COR-L47 (cell line): ENCODE measurements around the gene UBXN7.
"Not testable (repeated sequence)": the region's sequence is repeated elsewhere in the genome, so short reads cannot be mapped to it uniquely, and the experiment has no call there.

Experiments used
- DNase-seq: peaks from one replicate; lab custom pipeline; 2025; lab: John Stamatoyannopoulos, UW

UBXN7 gene

DNA sequence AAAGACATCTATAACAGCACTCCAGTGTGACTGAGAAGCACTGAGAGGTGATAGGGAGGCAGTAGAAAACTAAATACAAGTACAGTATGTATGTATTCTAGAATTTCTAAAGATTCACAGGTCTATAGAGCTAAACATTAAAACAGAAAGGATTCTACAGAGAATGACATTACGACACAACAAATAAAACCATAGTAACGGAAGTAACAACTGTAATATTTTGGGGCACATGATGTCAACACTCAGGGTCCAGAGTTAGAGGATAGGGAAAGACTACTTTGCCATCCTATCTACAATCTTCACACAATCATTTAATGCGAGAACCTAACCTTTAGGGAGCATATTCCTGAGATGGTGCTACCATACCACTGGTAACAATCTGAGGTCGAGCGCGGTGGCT, 13.6 kb downstream of the UBXN7 start:
- no peak for DNase-seq

DNA sequence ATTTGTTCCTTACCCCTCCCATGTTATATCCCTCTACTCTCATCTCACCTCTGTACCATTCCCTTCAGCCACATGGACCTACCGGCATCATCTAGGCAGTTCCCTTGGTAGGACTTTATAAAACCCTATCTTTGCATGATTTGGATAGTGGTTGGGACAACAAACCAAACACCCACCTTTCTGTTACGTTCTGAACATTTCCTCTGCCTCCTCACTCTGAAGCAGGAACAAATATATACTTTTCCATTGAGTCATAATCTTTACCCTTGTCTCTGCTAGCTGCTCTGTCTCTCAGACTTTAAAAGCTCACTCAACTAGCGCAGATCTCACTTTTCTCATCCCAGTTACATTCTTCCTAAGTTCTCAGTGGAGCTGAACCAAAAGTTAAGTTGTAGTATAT, 17.8 kb downstream of the UBXN7 start:
- no peak for DNase-seq

DNA sequence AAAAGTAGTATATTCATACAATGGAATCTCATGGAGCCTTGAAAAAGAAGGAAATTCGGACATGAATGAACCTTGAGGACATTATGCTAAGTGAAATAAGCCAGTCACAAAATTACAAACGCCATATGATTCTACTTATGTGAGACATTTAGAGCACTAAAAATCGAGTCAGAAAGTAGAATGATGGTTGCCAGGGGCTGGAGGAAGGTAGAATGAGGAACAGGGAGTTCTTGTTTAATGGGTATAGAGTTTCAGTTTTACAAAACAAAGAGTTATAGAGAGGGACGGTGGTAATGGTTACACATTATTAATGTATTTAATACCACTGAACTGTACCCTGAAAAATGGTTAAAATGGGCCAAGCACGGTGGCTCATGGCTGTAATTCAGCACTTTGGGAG, 19.5 kb downstream of the UBXN7 start:
- DNase-seq = no peak

DNA sequence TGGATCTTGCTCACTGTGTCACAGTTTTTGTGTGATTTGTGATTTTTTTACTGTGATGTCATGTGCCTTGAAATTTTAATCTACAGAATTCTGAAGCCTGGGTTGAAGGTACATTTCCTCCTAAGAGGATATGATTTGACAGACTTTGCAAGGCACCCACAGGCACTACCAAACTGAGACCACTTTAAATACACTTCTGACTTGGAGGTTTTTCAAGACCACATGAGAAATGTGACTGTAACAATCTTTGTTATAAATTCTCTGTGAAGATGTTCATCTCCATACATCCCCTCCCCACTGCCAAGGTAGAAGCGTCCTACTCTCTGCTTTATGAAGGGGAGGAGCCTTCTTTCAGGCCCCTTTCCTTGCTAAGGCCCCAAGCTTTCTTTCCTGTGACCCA, 22.8 kb downstream of the UBXN7 start:
- no peak for DNase-seq

DNA sequence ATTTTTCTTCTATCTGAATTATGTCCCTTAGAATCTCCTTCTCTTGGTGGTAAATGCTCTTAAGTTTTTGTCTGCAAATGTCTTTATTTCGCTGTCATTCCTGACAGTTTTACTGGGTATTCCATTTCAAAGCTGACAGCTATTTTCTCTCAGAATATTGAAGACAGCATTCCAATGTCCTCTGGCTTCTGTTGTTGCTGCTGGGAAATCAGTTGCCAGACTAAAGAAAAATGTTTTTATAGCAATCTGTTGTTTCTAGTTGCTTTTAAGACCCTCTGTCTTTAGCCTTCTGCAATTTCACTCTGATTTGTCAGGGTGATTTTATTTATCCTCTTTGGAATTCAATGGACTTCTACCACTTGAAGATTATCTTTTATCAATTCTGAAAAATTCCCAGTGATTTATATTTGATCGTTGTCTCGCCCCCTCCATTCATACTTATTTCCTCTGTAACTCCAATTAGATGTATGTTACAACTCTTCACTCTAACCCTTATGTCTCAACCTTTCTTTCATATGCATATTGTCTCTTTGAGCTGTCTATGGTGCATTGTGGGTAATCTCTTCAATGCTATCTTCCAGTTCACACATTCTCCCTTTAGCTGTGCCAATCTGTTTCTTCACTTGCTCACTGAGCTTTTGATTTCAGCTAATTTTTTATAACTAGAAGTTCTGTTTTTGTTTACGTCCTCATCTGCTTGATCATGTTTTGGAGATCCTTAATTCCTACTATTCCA, 23.5 kb downstream of the UBXN7 start:
- no peak for DNase-seq

DNA sequence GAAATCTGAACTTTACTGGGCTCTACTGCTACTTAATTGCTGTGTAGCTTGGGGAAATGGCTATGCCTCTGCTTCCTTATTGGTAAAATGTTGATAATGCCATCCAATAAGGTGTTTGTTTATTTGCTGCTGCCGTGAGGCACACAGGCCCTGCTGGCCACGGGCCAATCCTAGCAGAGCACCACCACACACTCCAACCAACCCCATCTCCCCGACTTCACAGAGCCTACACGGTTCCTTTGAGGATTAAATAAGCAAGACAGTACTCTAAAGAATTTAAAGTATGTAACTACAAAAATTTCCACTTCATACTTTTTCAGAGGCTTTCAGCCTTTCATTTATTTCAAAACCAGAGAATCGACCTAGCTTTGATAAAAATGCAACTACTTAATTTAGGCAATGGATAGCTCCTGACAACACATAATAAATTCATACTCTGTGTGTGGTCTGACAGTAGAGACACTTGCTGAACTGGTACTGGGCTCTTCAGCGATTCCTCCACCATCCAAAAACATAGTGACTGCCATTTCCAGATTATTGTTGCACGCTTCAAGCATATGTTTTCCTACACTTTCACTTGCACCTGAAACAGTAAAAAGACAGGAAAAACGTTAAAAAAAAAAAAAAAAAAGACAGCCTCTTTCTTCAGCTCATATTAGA, 25.3 kb downstream of the UBXN7 start:
- DNase-seq = no peak

DNA sequence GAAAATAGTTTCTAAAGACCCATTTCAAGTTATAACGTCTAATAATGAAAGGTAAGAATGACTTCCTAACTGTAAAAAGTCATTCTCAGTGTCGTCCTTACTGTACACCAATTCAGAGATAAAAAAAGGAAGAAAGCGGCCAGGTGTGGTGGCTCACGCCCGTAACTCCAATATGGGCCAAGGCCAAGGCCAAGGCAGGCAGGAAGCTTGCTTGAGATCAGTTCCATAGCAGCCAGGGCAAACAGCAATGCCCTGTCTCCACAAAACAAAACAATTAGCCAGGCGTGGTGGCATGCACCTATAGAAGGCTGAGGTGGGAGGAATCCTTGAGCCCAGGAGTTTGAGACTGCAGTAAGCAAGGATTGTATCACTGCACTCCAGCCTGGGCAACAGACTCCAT, 31.9 kb downstream of the UBXN7 start:
- DNase-seq = no peak

DNA sequence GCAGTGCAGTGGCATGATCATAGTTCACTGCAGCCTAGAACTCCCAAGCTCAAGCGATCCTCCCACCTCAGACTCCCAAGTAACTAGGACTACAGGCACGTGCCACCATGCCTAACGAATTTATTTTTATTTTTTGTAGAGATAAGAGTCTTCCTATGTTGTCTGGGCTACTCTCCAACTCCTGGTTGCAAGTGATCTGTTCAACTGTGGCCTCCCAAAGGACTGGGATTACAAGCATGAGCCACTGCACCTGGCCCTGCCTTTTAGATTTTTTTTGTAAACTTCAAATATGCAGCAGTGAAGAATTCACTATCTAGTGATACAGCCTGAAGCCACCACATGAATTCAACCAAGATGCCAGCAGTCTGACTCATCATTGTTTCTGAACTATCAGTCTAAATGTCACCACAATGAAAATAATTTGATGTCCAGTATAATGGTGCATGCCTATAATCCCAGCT, 32.7 kb downstream of the UBXN7 start:
- no peak for DNase-seq

DNA sequence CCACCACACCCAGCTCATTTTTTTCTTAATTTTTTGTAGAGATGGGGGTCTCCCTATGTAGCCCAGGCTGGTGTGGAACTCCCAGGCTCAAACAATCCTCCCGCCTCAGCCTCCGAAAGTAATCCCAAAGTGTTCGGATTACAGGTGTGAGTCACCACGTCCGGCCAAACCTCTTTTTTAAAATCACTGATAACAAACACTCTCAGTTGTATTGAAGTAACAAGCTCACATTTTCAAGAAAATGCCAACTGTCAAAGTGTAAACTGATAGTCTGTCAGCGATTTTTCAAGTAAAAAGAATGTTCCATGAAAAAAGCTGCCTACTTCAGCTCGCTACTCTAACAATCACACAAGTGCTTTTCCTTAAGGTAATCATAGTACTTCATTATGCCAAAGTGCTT, 33.4 kb downstream of the UBXN7 start:
- DNase-seq = no peak

DNA sequence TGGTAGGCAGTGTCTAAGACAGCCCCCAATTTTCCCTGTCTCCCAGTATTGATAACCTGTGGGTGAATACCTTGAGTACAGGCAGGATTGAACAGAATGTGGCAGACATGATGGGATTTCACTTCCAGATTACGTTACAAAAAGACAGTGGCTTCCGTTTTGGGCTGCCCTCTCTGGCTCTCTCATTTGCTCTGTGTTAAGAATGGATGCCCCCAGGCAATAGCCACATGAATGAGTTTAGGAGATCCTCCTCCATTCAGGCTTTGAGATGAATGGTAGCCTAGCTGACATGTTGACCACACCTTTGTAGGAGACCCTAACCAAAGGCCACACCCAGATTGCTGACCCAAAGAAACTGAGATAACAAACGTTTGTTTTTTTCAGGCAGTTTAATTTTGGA, 34.3 kb downstream of the UBXN7 start:
- DNase-seq = no peak

DNA sequence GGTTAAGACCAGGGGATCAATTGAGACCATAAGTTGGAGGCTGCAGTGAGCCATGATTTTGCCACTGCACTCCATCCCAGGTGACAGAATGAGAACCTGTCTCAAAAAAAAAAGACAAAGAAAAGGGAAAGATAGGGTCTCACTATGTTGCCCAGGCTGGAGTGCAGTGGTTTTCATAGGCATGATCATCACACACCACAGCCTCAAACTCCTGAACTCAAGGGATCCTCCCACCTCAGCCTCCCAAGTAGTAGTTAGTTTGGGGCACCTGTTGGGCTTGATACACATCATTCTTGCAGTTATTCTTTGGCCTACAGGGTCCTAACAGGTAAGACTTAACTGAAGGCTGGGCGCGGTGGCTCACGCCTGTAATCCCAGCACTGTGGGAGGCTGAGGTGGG, 42.1 kb downstream of the UBXN7 start:
- DNase-seq = no peak

DNA sequence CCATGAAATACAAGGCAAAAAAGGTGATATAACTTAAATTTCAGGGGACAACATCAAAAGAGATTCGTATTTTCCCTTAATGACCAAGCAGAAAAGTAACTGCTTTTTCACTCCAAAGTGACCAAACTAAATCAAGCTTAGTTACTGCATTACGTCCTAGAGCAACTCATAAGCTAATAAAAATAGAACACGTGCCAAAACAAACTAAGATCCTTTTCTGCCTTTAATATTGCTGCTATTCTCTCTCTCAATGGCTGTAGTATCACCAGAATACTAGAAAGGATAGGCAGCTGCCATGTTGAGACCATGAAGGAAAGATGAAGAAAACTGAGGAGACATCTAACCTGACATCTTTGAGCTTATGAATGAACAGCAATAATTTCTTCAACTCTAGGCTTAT, 43.3 kb downstream of the UBXN7 start:
- DNase-seq = no peak

DNA sequence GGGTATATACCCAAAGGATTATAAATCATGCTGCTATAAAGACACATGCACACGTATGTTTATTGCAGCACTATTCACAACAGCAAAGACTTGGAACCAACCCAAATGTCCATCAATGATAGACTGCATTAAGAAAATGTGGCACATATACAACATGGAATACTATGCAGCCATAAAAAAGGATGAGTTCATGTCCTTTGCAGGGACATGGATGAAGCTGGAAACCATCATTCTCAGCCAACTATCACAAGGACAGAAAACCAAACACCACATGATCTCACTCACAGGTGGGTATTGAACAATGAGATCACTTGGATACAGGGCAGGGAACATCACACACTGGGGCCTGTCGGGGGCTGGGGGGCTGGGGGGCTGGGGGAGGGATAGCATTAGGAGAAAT, 44.3 kb downstream of the UBXN7 start:
- not testable (repeated sequence) for DNase-seq

DNA sequence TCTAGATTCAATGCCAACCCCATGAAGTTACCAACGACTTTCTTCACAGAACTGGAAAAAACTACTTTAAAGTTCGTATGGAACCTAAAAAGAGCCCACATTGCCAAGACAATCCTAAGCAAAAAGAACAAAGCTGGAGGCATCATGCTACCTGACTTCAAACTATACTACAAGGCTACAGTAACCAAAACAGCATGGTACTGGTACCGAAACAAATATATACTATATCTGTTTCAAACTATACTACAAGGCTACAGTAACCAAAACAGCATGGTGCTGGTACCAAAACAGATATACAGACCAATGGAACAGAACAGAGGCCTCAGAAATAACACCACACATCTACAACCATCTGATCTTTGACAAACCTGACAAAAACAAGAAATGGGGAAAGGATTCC, 45.4 kb downstream of the UBXN7 start:
- DNase-seq = not testable (repeated sequence)

DNA sequence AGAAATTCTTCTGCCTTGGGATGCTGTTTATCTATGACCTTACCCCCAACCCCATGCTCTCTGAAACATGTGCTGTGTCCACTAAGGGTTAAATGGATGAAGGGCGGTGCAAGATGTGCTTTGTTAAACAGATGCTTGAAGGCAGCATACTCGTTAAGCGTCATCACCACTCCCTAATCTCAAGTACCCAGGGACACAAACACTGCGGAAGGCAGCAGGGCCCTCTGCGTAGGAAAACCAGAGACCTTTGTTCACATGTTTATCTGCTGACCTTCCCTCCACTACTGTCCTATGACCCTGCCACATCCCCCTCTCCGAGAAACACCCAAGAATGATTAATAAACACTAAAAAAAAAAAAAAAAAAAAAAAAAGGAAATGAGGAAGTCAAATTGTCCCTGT, 46.2 kb downstream of the UBXN7 start:
- not testable (repeated sequence) for DNase-seq

DNA sequence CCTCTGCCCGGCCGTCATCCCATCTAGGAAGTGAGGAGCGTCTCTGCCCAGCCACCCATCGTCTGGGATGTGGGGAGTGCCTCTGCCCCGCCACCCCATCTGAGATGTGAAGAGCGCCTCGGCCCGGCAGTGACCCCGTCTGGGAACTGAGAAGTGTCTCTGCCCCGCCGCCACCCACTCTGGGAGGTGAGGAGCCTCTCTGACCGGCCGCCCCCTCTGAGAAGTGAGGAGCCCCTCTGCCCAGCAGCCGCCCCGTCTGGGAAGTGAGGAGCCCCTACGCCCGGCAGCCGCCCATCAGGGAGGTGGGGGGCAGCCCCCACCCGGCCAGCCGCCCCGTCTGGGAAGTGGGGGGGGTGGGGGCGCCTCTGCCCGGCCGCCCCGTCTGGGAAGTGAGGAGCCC, 46.8 kb downstream of the UBXN7 start:
- DNase-seq = not testable (repeated sequence)

DNA sequence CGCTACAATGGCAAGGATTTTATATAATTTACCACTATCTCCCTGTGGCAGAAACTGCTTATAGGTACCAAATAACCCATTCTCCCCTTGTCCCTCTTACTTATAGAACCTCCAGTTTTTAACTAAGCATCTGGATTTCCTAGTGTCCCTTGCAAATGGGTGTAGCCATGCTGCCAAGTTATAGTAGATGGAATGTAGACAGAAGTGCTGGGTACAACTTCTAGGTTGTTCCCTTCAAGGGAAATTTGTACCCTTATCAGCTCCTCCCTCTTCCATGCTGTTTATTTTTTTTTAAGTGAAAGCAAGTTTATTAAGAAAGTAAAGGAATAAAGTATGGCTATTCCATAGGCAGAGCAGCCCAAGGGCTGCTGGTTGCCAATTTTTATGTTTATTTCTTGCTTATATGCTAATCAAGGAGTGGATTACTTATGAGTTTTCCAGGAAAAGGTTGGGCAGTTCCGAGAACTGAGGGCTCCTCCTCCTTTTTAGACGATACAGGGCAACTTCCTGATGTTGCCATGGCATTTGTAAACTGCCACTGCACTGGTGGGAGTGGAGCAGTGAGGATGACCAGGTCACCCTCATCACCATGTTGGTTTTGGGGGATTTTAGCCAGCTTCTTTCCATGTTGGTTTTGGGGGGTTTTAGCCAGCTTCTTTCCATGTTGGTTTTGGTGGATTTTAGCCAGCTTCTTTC, 53.9 kb downstream of the UBXN7 start:
- DNase-seq = no peak

DNA sequence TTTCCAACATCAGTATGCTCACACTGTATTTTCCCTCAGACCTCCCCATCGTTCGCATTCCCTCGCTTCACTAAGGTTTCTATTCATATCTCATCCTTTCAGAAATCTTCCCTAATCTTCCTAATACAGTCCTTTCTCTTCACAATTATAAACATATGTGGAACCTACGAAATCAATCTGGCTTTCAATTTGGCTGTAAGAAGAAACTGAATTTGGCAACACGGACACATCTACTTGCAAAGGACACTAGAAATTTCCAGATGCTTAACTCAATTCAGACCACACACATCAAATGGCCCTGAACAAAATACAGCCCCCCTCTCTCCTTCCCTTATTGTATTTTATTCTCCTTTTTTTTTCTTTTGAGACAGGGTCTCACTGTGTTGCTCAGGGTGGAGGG, 54.9 kb downstream of the UBXN7 start:
- DNase-seq = no peak

DNA sequence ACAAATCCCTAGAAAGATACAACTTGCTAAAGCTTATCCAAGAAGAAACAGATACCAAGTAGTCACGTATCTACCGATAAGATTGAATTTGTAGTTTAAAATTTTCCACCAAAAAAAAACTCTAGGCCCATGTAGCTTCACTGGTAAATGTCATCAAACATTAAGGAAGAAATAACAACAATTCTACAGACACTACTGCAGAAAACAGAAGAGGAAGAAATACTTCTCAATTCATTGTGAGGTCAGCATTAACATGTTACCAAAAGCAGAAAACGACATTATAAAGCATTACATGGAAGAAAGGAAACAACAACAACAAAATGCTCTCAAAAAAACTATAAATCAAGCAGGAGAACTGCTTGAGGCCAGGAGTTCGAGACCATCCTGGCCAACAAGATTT, 66.5 kb downstream of the UBXN7 start:
- DNase-seq = no peak

DNA sequence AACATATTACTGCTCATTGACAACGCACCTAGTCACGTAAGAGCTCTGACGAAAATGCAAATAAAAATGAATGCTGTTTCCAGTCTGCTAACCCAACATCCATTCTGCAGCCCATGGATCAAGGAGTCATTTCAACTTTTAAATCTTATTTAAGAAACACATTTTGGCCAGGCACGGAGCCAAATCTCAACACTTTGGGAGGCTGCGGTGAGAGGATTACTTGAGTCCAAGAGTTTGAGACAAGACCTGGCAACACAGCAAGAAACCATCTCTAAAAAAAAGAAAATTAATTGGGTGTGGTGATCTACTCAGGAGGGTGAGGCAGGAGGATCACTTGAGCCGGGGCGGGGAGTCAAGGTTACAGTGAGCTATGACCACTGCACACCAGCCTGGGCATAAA, 71.6 kb downstream of the UBXN7 start:
- no peak for DNase-seq

DNA sequence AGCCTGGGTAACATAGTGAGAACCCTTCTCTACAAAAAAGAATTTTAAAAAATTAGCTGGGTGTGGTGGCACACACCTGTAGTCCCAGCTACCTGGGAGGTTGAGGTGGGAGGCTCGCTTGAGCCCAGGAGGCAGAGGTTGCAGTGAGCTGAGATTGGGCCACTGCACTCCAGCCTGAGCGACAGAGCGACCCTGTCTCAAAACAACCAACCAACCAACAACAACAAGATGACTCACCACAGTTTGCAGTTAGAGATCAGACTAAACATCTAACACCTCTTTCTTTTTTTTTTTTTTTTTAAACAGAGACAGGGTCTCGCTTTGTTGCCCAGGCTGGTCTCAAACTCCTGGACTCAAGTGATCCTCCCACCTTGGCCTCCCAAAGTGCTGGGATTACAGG, 73.7 kb downstream of the UBXN7 start:
- not testable (repeated sequence) for DNase-seq

DNA sequence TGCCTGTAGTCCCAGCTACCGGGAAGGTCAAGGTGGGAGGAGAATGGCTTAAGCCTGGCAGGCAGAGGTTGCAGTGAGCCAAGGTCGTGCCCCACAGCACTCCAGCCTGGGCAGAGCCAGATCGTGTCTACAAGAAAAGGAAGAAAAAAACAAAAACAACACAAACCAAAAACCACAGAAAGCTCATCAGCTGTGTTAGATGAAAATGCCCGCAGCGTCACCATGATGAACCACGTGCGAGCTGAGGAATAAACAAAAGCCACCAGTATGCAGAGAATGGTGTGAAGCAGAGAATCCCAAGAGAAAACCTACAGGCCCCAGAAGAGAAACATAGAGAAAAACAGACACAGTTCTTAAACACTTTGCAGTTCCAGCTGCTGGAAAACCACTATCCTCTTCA, 74.3 kb downstream of the UBXN7 start:
- DNase-seq = no peak

DNA sequence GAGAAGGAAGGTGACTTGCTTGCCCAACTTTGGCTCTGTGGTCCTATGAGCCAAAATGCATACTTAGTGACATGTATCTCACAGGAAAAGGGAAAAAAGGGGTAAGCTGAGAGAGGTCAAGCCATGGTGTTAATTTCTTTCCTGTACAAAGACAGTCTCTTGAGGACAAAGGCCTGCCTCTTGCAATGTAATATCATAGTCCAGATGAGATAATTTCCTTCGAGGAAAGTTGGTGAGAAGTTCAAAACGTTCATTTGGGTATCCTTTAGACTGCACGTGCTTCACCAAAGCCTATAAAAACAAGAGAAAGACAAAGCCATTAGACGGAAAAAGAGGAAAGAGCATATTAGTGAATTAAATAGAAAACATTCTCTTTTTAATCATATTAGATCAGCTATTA, 75.7 kb downstream of the UBXN7 start:
- DNase-seq = no peak
